ENCODE data around the gene PID1. TPM values are rescaled to one million over a fixed set of nuclear protein-coding genes. Genes with fewer than 3 reads are reported as not detected.

The PID1 gene
- polyA plus RNA-seq, 3 donors = 61.8 to 117 (median 62.3) TPM

DNA sequence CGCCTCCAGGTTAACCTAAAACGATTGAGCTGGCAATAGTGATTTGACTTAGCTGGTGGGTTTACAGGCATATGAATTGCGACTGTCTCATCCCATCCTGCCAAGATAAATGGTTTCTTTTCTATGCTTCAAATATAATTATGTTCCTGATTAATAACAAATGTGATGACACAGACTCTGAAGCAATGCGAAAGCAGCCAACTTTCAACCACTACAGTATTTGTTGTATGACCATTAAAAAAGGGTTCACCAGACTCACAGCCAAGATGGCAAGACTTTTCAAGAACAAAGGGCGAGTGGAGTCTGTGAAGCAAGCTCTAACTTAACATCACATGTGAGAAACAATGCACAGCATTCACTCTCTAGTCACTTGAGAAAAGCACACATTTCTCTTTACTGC, 186.6 kb downstream of the PID1 start:
- 100% methylated on average over 1 of the region's 5 CpGs for WGBS (ENCODE audit: insufficient coverage)
- no peaks in the 10 kb centered on the region for H3K27me3 Mint-ChIP-seq (ENCODE audit: low read depth in 3 of 3)
- H4K20me1 ChIP-seq (ENCODE audit: insufficient read depth, low read length) = peaks cover 70% of the 10 kb centered on the region
- H3K79me2 ChIP-seq (ENCODE audit: insufficient read depth, low read length) = no peaks in the 10 kb centered on the region
- peaks cover 6 to 22% (median 10%) of the 10 kb centered on the region in 7 donors for H3K9me3 Mint-ChIP-seq
- no peak for DNase-seq
- no peak overlapping the region for H3K27ac ChIP-seq (ENCODE audit: low read depth in 1 of 2, low read length in 2 of 2)
- H3K27ac Mint-ChIP-seq = no peak overlapping the region
- H3K27me3 ChIP-seq (ENCODE audit: control insufficient read depth in 2 of 2, insufficient read depth in 2 of 2, low read length in 2 of 2) = no peaks in the 10 kb centered on the region
- H3K9ac ChIP-seq (ENCODE audit: insufficient read depth, low read length, poor library complexity, severe bottlenecking) = no peak overlapping the region
- H3K4me3 Mint-ChIP-seq = no peak overlapping the region
- TF ChIP-seq, protein P1, sequence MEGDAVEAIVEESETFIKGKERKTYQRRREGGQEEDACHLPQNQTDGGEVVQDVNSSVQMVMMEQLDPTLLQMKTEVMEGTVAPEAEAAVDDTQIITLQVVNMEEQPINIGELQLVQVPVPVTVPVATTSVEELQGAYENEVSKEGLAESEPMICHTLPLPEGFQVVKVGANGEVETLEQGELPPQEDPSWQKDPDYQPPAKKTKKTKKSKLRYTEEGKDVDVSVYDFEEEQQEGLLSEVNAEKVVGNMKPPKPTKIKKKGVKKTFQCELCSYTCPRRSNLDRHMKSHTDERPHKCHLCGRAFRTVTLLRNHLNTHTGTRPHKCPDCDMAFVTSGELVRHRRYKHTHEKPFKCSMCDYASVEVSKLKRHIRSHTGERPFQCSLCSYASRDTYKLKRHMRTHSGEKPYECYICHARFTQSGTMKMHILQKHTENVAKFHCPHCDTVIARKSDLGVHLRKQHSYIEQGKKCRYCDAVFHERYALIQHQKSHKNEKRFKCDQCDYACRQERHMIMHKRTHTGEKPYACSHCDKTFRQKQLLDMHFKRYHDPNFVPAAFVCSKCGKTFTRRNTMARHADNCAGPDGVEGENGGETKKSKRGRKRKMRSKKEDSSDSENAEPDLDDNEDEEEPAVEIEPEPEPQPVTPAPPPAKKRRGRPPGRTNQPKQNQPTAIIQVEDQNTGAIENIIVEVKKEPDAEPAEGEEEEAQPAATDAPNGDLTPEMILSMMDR (IDR thresholded peaks at IDR 0.05) = no peak
- H3K9me3 ChIP-seq (replicated peaks in 1 of 2; ENCODE audit: control insufficient read depth in 1 of 2, insufficient read depth in 1 of 2, low read length in 2 of 2) = peaks cover 15 to 31% of the 10 kb centered on the region in 2 donors
- no peaks in the 10 kb centered on the region for H3K36me3 ChIP-seq (replicated peaks in 1 of 2; ENCODE audit: control insufficient read depth in 1 of 2, insufficient read depth in 2 of 2, low read length in 2 of 2)
- no peaks in the 10 kb centered on the region for H3K4me1 ChIP-seq (ENCODE audit: control insufficient read depth in 1 of 2, insufficient read depth in 2 of 2, low read length in 2 of 2)
- H3K4me1 Mint-ChIP-seq = no peaks in the 10 kb centered on the region
- intact Hi-C loops (cut with micrococcal nuclease) = no loop called here
- no peak overlapping the region for H3K4me2 ChIP-seq (replicated peaks; ENCODE audit: extremely low read depth, low read length, poor library complexity, severe bottlenecking)
- H3K36me3 Mint-ChIP-seq = no peaks in the 10 kb centered on the region
- no peak overlapping the region for H3K4me3 ChIP-seq (replicated peaks in 1 of 3; ENCODE audit: low read depth in 2 of 3, low read length in 3 of 3)
- H2AFZ ChIP-seq (ENCODE audit: insufficient read depth, low read depth, low read length, poor library complexity, severe bottlenecking) = no peak overlapping the region

DNA sequence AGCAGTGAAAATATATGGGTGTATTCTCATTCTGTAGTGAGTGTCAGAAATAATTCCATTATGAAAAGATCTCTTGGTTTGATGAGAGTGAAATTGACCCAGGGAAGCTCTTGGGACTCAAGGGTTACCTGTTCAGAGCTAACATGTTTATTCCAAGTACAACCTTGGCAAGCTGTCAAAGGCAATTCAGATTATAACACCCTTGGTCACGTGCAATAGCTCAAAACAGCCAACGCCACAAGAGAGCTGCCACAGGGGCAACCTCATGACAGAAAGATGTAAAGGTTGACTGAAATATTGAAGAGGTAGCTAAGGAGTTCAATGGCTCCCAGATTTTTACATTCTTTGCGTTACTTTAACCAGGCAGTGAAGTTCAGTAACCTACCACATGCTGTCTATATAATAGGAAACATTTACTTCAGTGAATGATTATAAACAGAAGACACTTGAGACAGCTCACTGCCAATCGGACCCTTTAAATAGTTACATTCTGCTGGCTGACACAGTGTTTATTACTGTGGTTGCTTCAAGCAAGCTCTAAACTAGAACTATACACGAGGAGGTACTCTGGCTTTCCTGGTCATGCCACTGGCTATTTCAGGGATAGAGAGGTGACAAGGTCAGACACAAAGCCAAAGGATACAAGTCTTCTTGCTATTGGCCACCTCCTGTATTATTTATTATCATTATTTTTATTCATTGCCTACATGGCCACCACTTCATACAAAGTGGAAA, 187.3 kb downstream of the PID1 start:
- Mint-ChIP-seq H3K4me1 (no peaks in the 10 kb centered on the region), H3K27ac (no peak overlapping the region), H3K9me3 (peaks cover 6 to 22% (median 11%) of the 10 kb centered on the region in 7 donors), H3K36me3 (no peaks in the 10 kb centered on the region), H3K27me3 (ENCODE audit: low read depth in 3 of 3) (no peaks in the 10 kb centered on the region), H3K4me3 (no peak overlapping the region)
- intact Hi-C loops (cut with micrococcal nuclease) = no loop called here
- H3K4me1 ChIP-seq (ENCODE audit: control insufficient read depth in 1 of 2, insufficient read depth in 2 of 2, low read length in 2 of 2) = no peaks in the 10 kb centered on the region
- H3K36me3 ChIP-seq (replicated peaks in 1 of 2; ENCODE audit: control insufficient read depth in 1 of 2, insufficient read depth in 2 of 2, low read length in 2 of 2) = no peaks in the 10 kb centered on the region
- no peak overlapping the region for H3K9ac ChIP-seq (ENCODE audit: insufficient read depth, low read length, poor library complexity, severe bottlenecking)
- no CpG with 5 or more reads among the region's 5 CpGs for WGBS (ENCODE audit: insufficient coverage)
- H3K27me3 ChIP-seq (ENCODE audit: control insufficient read depth in 2 of 2, insufficient read depth in 2 of 2, low read length in 2 of 2) = no peaks in the 10 kb centered on the region
- peaks cover 15 to 33% of the 10 kb centered on the region in 2 donors for H3K9me3 ChIP-seq (replicated peaks in 1 of 2; ENCODE audit: control insufficient read depth in 1 of 2, insufficient read depth in 1 of 2, low read length in 2 of 2)
- H3K79me2 ChIP-seq (ENCODE audit: insufficient read depth, low read length) = no peaks in the 10 kb centered on the region
- DNase-seq = no peak
- TF ChIP-seq, protein P1 (IDR thresholded peaks at IDR 0.05) = no peak
- H4K20me1 ChIP-seq (ENCODE audit: insufficient read depth, low read length) = peaks cover 63% of the 10 kb centered on the region
- H3K4me2 ChIP-seq (replicated peaks; ENCODE audit: extremely low read depth, low read length, poor library complexity, severe bottlenecking) = no peak overlapping the region
- no peak overlapping the region for H3K4me3 ChIP-seq (replicated peaks in 1 of 3; ENCODE audit: low read depth in 2 of 3, low read length in 3 of 3)
- no peak overlapping the region for H2AFZ ChIP-seq (ENCODE audit: insufficient read depth, low read depth, low read length, poor library complexity, severe bottlenecking)
- no peak overlapping the region for H3K27ac ChIP-seq (ENCODE audit: low read depth in 1 of 2, low read length in 2 of 2)
